ENCODE data around the gene ZCCHC24.

Gene ZCCHC24

DNA sequence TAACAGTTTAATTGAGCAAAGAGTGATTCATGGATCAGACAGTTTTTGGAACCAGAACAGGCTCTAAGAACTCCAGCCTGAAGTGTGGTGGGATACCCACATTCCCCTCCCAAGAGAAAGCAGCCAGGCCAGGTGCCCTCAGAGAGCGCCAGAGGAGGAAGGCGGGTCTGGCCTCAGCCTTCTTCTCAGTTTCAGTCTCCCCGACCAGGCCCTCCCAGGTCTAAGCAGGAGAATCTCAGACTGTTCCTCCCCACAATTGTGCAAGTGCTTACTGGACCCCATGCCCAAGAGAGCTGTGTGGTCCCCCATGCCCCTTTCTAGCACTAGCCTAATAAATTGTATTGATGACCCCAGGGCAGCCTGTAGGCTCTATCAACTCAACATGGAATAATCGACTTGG lies 72.6 kb downstream of the ZCCHC24 start:
- no peak for DNase-seq (ENCODE audit: low read depth in 2 of 2, low spot score in 1 of 2)

DNA sequence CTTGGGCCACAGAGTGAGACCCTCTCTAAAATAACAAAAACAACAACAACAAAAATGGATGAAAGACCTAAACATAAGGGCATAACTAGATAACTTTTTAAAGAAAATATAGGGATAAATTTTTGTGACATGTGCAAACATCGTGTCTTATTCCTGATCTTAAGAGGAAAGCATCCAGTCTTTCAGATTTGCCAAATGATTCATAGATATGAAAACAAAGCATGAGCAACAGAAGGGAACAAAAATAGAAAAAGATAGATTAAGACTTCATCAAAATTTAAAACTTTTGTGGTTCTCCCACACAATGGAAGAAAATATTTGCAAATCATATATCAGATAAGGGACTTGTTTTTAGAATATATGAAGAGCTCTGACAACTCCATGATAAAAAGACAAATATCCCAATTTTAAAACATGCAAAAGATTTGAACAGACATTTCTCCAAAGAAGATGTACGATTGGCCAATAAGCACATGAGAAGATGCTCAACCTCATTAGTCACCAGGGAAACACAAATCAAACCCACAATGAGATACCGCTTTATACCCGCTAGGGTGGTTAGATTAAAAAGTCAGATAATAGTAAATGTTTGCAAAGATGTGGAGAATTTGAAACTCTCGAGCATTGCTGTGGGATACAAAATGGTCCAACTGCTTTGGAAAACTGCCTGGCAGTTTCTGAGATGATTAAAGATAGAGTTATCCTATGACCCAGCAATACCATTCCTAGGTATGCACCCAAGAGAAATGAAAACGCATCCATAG lies 77.8 kb downstream of the ZCCHC24 start:
- no peak for DNase-seq (ENCODE audit: low read depth in 2 of 2, low spot score in 1 of 2)

- no peak for DNase-seq (ENCODE audit: low read depth in 2 of 2, low spot score in 1 of 2)
These were observed 83.6 kb downstream of the ZCCHC24 start for GRCh38 chr10:79361726-79362397.

GRCh38 chr10:79360499-79361342 lies 84.7 kb downstream of the ZCCHC24 start:
- no peak for DNase-seq (ENCODE audit: low read depth in 2 of 2, low spot score in 1 of 2)

- DNase-seq (ENCODE audit: low read depth in 2 of 2, low spot score in 1 of 2), result no peak
These were observed 85.5 kb downstream of the ZCCHC24 start for GRCh38 chr10:79359816-79360498.

DNA sequence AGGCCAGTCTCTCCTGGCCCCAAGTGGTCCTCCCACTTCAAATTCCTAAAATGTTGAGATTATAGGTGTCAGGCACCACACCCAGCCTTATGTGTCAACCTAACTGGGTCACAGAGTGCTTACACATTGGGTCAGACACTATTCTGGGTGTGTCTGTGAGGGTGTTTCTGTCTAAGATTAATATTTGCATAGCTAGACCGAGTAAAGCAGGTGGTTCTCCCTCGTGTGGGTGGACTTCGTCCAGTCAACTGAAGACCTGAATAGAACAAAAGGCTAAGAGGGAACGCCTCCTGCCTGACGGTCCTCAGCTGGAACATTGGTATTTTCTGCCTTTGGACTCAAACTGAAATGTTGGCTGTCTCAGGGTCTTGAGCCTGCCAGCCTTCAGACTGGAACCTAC lies 86.6 kb downstream of the ZCCHC24 start:
- no peak for DNase-seq (ENCODE audit: low read depth in 2 of 2, low spot score in 1 of 2)

DNA sequence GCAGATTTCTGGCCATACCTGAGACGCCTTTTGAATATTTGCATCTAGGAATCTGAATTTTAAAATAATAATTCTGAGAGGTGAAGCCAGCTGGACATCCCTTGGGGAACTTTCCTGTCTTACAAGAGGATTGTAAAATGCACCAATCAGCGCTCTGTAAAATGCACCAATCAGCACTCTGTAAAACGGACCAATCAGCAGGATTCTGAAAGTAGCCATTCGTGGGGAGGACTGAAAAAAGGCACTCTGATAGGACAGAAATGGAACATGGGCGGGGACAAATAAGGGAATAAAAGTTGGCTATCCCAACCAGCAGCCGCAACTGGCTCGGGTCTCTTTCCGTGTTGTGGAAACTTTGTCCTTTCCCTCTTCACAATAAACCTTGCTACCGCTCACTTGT lies 88.2 kb downstream of the ZCCHC24 start:
- no peak for DNase-seq (ENCODE audit: low read depth in 2 of 2, low spot score in 1 of 2)

- DNase-seq (ENCODE audit: low read depth in 2 of 2, low spot score in 1 of 2), result no peak
These were observed 89.3 kb downstream of the ZCCHC24 start for GRCh38 chr10:79356104-79356503.

- DNase-seq (ENCODE audit: low read depth in 2 of 2, low spot score in 1 of 2), result no peak
These were observed 89.9 kb downstream of the ZCCHC24 start for GRCh38 chr10:79355420-79356017.

GRCh38 chr10:79354615-79355014 lies 90.8 kb downstream of the ZCCHC24 start:
- DNase-seq (ENCODE audit: low read depth in 2 of 2, low spot score in 1 of 2), result no peak

- no peak for DNase-seq (ENCODE audit: low read depth in 2 of 2, low spot score in 1 of 2)
These were observed 91.3 kb downstream of the ZCCHC24 start for GRCh38 chr10:79354141-79354540.

DNA sequence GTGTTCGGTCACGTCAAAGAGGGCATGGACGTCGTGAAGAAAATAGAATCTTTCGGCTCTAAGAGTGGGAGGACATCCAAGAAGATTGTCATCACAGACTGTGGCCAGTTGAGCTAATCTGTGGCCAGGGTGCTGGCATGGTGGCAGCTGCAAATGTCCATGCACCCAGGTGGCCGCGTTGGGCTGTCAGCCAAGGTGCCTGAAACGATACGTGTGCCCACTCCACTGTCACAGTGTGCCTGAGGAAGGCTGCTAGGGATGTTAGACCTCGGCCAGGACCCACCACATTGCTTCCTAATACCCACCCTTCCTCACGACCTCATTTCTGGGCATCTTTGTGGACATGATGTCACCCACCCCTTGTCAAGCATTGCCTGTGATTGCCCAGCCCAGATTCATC lies 91.7 kb downstream of the ZCCHC24 start:
- DNase-seq (ENCODE audit: low read depth in 2 of 2, low spot score in 1 of 2), result no peak

- no peak for DNase-seq (ENCODE audit: low read depth in 2 of 2, low spot score in 1 of 2)
These were observed 92.4 kb downstream of the ZCCHC24 start for GRCh38 chr10:79353000-79353406.

GRCh38 chr10:79352035-79352877 lies 93.2 kb downstream of the ZCCHC24 start:
- no peak for DNase-seq (ENCODE audit: low read depth in 2 of 2, low spot score in 1 of 2)

DNA sequence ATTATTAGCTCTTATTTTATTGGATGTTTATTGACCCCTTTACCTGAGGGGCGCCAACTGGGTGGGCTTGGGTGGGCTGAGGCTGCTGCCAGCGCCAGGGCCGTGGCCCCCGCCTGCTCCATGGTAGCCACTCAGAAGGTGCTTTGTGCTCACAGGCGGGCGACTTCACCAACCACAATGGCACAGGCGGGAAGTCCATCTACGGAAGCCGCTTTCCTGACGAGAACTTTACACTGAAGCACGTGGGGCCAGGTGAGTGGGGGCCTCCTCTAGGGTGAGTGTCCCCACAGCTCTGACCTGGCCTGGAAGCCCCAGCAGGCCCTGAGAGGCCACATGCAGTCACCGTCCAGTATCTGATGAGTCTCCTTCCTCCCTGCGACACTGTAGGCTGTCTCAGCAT lies 94.1 kb downstream of the ZCCHC24 start:
- no peak for DNase-seq (ENCODE audit: low read depth in 2 of 2, low spot score in 1 of 2)

- no peak for DNase-seq (ENCODE audit: low read depth in 2 of 2, low spot score in 1 of 2)
These were observed 94.8 kb downstream of the ZCCHC24 start for GRCh38 chr10:79350407-79351154.

DNA sequence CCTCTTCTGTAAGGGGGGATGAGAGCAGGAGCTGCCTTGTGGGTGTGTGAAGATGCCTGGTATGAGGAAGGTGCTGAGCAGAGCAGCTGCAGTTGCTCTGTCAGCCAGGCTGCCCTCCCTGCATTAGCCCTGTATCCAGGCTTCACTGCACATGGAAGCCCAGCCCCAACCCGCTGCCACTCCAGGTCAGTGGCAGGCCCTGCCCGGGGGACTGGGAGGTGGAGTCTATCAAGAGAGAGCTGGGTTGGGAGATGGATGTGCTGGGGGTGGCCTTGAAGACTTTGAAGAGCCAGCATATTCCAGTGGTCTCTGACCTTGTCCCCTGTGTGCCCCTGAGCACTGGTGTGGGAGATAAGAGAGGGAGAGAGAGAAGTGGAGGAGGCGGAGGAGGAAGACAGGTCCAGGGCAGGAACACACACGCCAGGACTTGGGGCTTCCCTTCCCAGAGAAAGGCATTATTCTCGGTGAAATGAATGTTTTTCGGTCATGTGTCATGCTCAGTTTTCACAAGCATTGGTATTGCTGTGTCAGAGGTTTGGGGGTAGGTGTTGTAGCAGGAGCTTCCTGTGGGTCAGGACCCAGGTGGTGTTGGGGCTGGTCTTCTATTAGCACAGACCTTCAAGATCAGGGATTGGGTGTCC lies 95.5 kb downstream of the ZCCHC24 start:
- DNase-seq (ENCODE audit: low read depth in 2 of 2, low spot score in 1 of 2), result no peak

- no peak for DNase-seq (ENCODE audit: low read depth in 2 of 2, low spot score in 1 of 2)
These were observed 96.3 kb downstream of the ZCCHC24 start for GRCh38 chr10:79349072-79349491.

DNA sequence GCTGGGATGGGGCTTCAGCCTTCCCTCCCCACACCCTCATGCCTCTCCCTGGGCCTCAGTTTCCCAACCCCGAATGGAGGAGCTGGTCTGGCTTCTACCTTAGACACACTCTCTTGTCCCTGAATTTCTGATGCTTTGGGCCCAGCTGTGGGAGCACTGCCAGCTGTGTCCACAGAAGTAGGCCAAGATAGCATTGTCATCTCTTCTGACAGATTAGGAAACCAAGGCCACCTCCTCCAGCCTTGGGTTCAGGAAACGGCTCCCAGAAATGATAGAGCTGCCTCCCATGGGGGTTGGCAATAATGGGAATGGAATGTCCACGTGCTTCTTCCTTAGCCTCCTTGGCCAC lies 96.8 kb downstream of the ZCCHC24 start:
- DNase-seq (ENCODE audit: low read depth in 2 of 2, low spot score in 1 of 2), result no peak

Data from stimulated activated CD8-positive, alpha-beta memory T cell treated with anti-CD3 and anti-CD28 coated beads, Interleukin-4, amount 100 ng/mL, for 4 hours (primary cell).